CD4-positive, alpha-beta T cell (primary cell): ENCODE data around the gene DAPK2. TPM values are rescaled to one million over a fixed set of nuclear protein-coding genes. Genes with fewer than 3 reads are reported as not detected.

Experiments used
- ATAC-seq: fragments of 200-7000 bp; cut with Tn5 transposase; one replicate; pipeline ENCODE4 v1.10.0; 2022; ENCODE audit warnings: mild to moderate bottlenecking; ENCODE audit not compliant: poor library complexity
- CTCF ChIA-PET: fragments of 350-600 bp; sonication (Branson Sonifier 250); formaldehyde crosslinking; loops from one replicate; lab custom pipeline; 2021; ENCODE audit warnings: antibody characterized with exemption, inconsistent platforms; lab: Charles Lee
- POLR2A ChIA-PET: fragments of 350-600 bp; sonication (Branson Sonifier 250); formaldehyde crosslinking; loops from one replicate; lab custom pipeline; 2021; ENCODE audit warnings: antibody characterized with exemption, inconsistent platforms; lab: Charles Lee
- DNase-seq, 14 experiments: peaks; one replicate each; pipeline ENCODE4 v3.0.0-alpha.2; 2013 to 2020; ENCODE audit warnings: mixed read lengths in 2 of 14
- H3K27ac ChIP-seq, 2 donors: one replicate each; pipeline versions ENCODE4 v1.5.1 to v1.7.0; 2013; ENCODE audit warnings: low read length in 2 of 2, low read depth in 1 of 2, mild to moderate bottlenecking in 1 of 2
- H3K27me3 ChIP-seq, 2 experiments: 1 replicate in 1 of 2; 2 replicates in 1 of 2; pipeline versions ENCODE4 v1.6.1 to v1.7.0; 2013; ENCODE audit warnings: low read length in 2 of 2, control low read depth in 1 of 2, mild to moderate bottlenecking in 1 of 2, moderate library complexity in 1 of 2; ENCODE audit not compliant: insufficient read depth in 2 of 2, control insufficient read depth in 1 of 2
- H3K36me3 ChIP-seq: one replicate; pipeline ENCODE4 v1.6.1; 2013; ENCODE audit warnings: low read length, control low read depth; ENCODE audit not compliant: insufficient read depth
- H3K4me1 ChIP-seq: one replicate; pipeline ENCODE4 v1.6.1; 2013; ENCODE audit warnings: low read length, control low read depth; ENCODE audit not compliant: insufficient read depth
- H3K4me3 ChIP-seq: one replicate; pipeline ENCODE4 v1.5.1; 2013; ENCODE audit warnings: mild to moderate bottlenecking, low read length, moderate library complexity
- H3K9me3 ChIP-seq, 2 experiments: 1 replicate in 1 of 2; 2 replicates in 1 of 2; pipeline versions ENCODE4 v1.6.1 to v1.7.0; 2013; ENCODE audit warnings: low read length in 2 of 2, mild to moderate bottlenecking in 2 of 2, control low read depth in 1 of 2, moderate library complexity in 1 of 2; ENCODE audit not compliant: control insufficient read depth in 1 of 2, insufficient read depth in 1 of 2
- H3K27ac Mint-ChIP-seq: one replicate; pipeline ENCODE4 v1.8.0; 2020; ENCODE audit warnings: mixed read lengths
- H3K27me3 Mint-ChIP-seq: one replicate; pipeline ENCODE4 v1.8.0; 2021; ENCODE audit warnings: mixed read lengths
- H3K36me3 Mint-ChIP-seq: one replicate; pipeline ENCODE4 v1.8.0; 2021; ENCODE audit warnings: low read depth, mixed read lengths
- H3K4me1 Mint-ChIP-seq: one replicate; pipeline ENCODE4 v1.8.0; 2021; ENCODE audit warnings: low read depth, mixed read lengths
- H3K4me3 Mint-ChIP-seq: one replicate; pipeline ENCODE4 v1.8.0; 2020; ENCODE audit warnings: mild to moderate bottlenecking, mixed read lengths
- H3K9me3 Mint-ChIP-seq: one replicate; pipeline ENCODE4 v1.8.0; 2020; ENCODE audit warnings: mixed read lengths
- intact Hi-C, 2 experiments: fragments of 100-400 bp; cut with DNase I in 1 of 2; cut with micrococcal nuclease in 1 of 2; formaldehyde crosslinking; loops; one replicate each; pipeline versions ENCODE4 v1.15.1 to v1.9.0; 2023 to 2025; cut with DNase I, micrococcal nuclease
- total RNA-seq, 174 experiments: library from RNA in 2 of 174; stranded (reverse) in 2 of 174; gene quantifications; one replicate each; pipeline ENCODE4 v1.2.3 and lab custom pipeline; 2021 to 2026
- TF ChIP-seq, protein P1 (sequence below): fragments of 200-600 bp; IDR thresholded peaks from one replicate; pipeline ENCODE4 v1.8.0; 2022; ENCODE audit warnings: antibody characterized with exemption, mild to moderate bottlenecking

Gene DAPK2
- total RNA-seq, 2 experiments from 2014 or later, result 1.3 to 1.6 TPM

DNA sequence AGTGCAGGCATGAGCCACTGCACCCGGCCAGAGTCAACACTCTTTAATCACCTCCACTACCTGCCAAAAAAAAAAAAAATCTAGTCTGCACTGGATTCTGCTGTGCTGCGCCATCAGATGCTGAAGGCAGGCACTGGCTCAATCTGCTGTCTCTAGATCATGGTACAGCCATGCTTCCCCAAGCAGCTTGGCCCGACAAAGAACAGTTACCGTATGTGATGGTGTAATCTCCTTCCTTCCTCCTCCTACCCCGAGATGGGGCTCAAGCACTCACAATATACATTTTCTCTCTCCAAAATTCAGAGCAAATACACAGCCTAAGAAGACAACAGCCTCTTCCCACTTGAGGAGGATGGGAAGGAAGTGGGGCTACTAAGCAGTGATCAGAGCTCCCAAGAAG is 45.1 kb downstream of the DAPK2 start:
- ChIA-PET POLR2A (no interaction called here), CTCF (interaction anchor here (1.3 to 2.3 kb wide), 3 partner anchors 8 to 45 kb away, joined by 5 to 9 read pairs (median 8); partner anchors contain the start of gene DAPK2)
- H3K27ac Mint-ChIP-seq, result no peak overlapping the region
- H3K4me3 Mint-ChIP-seq, result no peak overlapping the region
- Histone ChIP-seq H3K9me3 (no peaks in the 10 kb centered on the region), H3K4me1 (peaks cover 20% of the 10 kb centered on the region), H3K36me3 (no peaks in the 10 kb centered on the region), H3K27ac (no peak overlapping the region), H3K4me3 (no peak overlapping the region), H3K27me3 (no peaks in the 10 kb centered on the region)
- DNase-seq (peak in 1 of 14 experiments; percentile 15), ATAC-seq (no peak)
- TF ChIP-seq, protein P1, sequence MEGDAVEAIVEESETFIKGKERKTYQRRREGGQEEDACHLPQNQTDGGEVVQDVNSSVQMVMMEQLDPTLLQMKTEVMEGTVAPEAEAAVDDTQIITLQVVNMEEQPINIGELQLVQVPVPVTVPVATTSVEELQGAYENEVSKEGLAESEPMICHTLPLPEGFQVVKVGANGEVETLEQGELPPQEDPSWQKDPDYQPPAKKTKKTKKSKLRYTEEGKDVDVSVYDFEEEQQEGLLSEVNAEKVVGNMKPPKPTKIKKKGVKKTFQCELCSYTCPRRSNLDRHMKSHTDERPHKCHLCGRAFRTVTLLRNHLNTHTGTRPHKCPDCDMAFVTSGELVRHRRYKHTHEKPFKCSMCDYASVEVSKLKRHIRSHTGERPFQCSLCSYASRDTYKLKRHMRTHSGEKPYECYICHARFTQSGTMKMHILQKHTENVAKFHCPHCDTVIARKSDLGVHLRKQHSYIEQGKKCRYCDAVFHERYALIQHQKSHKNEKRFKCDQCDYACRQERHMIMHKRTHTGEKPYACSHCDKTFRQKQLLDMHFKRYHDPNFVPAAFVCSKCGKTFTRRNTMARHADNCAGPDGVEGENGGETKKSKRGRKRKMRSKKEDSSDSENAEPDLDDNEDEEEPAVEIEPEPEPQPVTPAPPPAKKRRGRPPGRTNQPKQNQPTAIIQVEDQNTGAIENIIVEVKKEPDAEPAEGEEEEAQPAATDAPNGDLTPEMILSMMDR, result no peak
- H3K27me3 Mint-ChIP-seq, result no peaks in the 10 kb centered on the region
- H3K4me1 Mint-ChIP-seq, result peaks cover 19% of the 10 kb centered on the region
- H3K36me3 Mint-ChIP-seq, result no peaks in the 10 kb centered on the region
- intact Hi-C loops, result no loop called here
- H3K9me3 Mint-ChIP-seq, result no peaks in the 10 kb centered on the region

DNA sequence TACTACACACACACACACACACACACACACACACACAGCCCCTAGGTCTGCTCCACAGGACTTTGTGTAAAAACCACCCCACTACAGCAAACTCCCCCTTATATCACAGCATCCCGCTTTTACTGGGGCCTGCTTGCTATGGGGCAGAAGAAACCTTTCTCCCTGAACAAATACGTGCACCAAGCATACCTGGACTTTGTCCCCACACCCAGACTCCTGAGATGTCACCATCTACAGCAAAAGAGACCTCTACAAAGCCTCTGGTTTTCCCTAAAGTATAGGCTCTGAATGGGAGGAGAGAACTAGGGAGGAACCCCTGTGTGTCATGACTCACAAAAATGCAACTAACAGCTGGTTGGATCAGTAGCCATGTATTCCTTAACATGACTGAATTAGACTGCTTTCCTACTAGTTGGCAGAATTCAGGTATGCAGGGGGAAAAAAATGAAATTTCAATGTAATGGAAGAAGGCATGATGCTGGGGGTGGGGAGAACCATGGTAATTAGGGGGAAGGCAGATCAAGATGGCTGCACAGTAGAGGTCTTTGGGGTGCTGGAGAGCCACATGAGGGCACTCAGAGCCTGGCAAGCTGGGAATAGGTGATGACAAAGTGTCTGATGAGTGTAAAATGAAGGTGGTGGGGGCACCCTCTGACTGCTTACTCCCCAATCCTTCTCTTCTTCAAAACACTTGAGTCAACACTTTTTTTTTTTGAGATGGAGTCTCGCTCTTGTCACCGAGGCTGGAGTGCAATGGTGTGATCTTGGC is 45.9 kb downstream of the DAPK2 start:
- Histone ChIP-seq H3K4me1 (peaks cover 20% of the 10 kb centered on the region), H3K27me3 (no peaks in the 10 kb centered on the region), H3K27ac (no peak overlapping the region), H3K9me3 (no peaks in the 10 kb centered on the region), H3K36me3 (no peaks in the 10 kb centered on the region), H3K4me3 (no peak overlapping the region)
- ATAC-seq (no peak), DNase-seq (peak in 1 of 14 experiments; percentile 11)
- H3K4me3 Mint-ChIP-seq, result no peak overlapping the region
- peaks cover 19% of the 10 kb centered on the region for H3K4me1 Mint-ChIP-seq
- H3K9me3 Mint-ChIP-seq, result no peaks in the 10 kb centered on the region
- no peaks in the 10 kb centered on the region for H3K27me3 Mint-ChIP-seq
- H3K36me3 Mint-ChIP-seq, result no peaks in the 10 kb centered on the region
- CTCF ChIA-PET, result interaction anchor here (1.3 to 2.3 kb wide), 3 partner anchors 9 to 46 kb away, joined by 5 to 9 read pairs (median 8); partner anchors contain the start of gene DAPK2
- TF ChIP-seq, protein P1, result no peak
- no peak overlapping the region for H3K27ac Mint-ChIP-seq
- POLR2A ChIA-PET, result no interaction called here
- intact Hi-C loops, result no loop called here

DNA sequence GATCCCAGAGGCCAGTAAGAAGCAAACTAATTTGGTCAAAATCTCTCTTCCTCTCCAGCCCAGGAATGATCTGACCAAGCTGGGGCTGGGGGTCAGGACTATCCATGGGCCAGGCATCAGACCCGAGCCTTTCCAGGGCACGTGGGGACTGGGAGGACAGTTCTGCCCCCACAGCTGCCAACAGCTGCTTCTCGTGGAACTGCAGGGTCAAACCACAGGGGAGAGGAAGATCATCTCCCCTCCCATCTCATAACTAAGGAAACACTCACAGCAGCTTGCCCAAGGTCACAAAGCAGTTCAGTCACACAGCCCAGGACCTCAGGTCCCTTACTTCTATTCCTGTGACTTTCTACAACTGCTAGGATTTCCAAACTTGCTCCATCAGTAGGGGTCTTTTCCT is 47.1 kb downstream of the DAPK2 start:
- Histone ChIP-seq H3K27me3 (no peaks in the 10 kb centered on the region), H3K9me3 (no peaks in the 10 kb centered on the region), H3K27ac (no peak overlapping the region), H3K4me1 (peaks cover 16% of the 10 kb centered on the region), H3K36me3 (no peaks in the 10 kb centered on the region), H3K4me3 (no peak overlapping the region)
- ChIA-PET CTCF (interaction anchor here (2.0 kb wide), 1 partner anchor 12 kb away, joined by 5 read pairs; no protein-coding TSS in a partner anchor), POLR2A (no interaction called here)
- Mint-ChIP-seq H3K9me3 (no peaks in the 10 kb centered on the region), H3K4me3 (no peak overlapping the region), H3K4me1 (peaks cover 19% of the 10 kb centered on the region), H3K27ac (no peak overlapping the region), H3K27me3 (no peaks in the 10 kb centered on the region), H3K36me3 (no peaks in the 10 kb centered on the region)
- DNase-seq, result no peak
- intact Hi-C loops, result no loop called here
- TF ChIP-seq, protein P1, result no peak
- no peak for ATAC-seq
